Thyroid gland (tissue), 4 donors: ENCODE results near the gene STX16. TPM values are rescaled to one million over a fixed set of nuclear protein-coding genes. Genes with fewer than 3 reads are reported as not detected.

Experiments used
- DNase-seq, 2 donors: peaks; one replicate each; pipeline ENCODE4 v3.0.0-alpha.2; 2019
- H3K27ac ChIP-seq, 3 donors: fragments of 200-600 bp; sonication (generic); 1 replicate in 2 of 3; 2 replicates in 1 of 3; pipeline ENCODE4 v1.5.1; 2016 to 2019; ENCODE audit warnings: mild to moderate bottlenecking in 1 of 3, moderate library complexity in 1 of 3
- H3K27me3 ChIP-seq: fragments of 200-600 bp; sonication (generic); one replicate; pipeline ENCODE4 v1.5.1; 2019
- H3K36me3 ChIP-seq, 2 donors: fragments of 200-600 bp; sonication (generic); one replicate each; pipeline ENCODE4 v1.5.1; 2016 to 2019
- H3K4me1 ChIP-seq, 2 donors: fragments of 200-600 bp; sonication (generic); one replicate each; pipeline ENCODE4 v1.5.1; 2017 to 2019
- H3K4me3 ChIP-seq, 3 donors: fragments of 200-600 bp; sonication (generic); replicated peaks in 1 of 3; 1 replicate in 2 of 3; 2 replicates in 1 of 3; pipeline ENCODE4 v1.5.1; 2016; ENCODE audit warnings: mild to moderate bottlenecking in 1 of 3
- H3K9me3 ChIP-seq: fragments of 200-600 bp; sonication (generic); one replicate; pipeline ENCODE4 v1.5.1; 2017
- POLR2A ChIP-seq, 2 donors: fragments of 450-650 bp; IDR thresholded peaks; one replicate each; pipeline ENCODE4 v1.6.1; 2017; ENCODE audit warnings: antibody characterized with exemption in 2 of 2, mild to moderate bottlenecking in 2 of 2, moderate library complexity in 1 of 2
- WGBS, 2 donors: methylation state at CpG; one replicate each; pipeline ENCODE4 v1.1.5; 2017; 5-methylcytosine and 5-hydroxymethylcytosine counted together
- intact Hi-C: fragments of 100-400 bp; cut with DNase I; formaldehyde crosslinking; loops from one replicate; pipeline ENCODE4 v1.15.1; 2023
- total RNA-seq, 4 donors: library from RNA; depleted of rRNA; stranded (reverse); fragments of >200 nt; gene quantifications; one replicate each; pipeline ENCODE4 v1.2.3, GENCODE V29; 2016
- TF ChIP-seq, protein P1 (sequence below), 6 experiments: fragments of 200-600 bp in 3 of 6; fragments of 450-650 bp in 3 of 6; sonication (generic) in 3 of 6; IDR thresholded peaks; one replicate each; pipeline ENCODE4 v1.5.1; 2016 to 2019; ENCODE audit warnings: antibody characterized with exemption in 6 of 6, mild to moderate bottlenecking in 2 of 6, inconsistent platforms in 1 of 6, moderate library complexity in 1 of 6

Gene STX16
- total RNA-seq, 4 donors from 2014 or later, result 42.5 to 59.1 (median 53.0) TPM

DNA sequence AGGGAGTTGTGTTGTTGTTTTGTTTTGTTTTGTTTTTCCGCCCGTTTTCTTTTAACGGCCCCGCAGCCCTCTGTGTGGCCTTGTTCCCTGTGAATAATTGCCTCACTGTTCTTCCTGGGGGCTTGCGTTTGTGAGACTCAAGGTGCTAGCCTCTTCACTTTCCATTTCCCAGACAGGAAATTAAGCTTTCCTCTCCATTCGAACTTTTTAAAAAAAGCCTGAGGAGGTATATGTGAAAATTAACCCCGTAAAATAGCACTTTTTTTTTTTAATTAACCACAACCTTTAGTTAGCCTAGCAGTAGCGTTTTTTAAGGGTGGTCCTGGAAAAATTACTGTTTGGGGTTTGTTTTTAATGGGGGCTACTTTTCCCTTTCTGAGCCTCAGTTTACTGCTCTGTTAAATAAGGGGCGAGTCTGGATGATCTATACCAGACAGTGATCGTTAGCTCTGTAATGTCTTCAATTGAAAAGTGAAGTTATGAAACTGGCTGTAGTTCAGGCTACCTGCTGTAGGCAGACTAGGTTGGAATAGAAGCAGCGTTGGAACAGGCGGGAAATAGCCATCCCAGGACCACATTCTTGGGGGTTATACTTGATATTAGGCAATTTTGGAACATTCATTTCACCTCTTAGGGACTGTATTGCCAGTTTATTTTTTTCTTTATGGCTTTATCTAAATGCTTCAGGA lies 1.7 kb downstream of the STX16 start:
- H3K9me3 ChIP-seq, result no peaks in the 10 kb centered on the region
- peak overlapping the region; percentile 80 to 97 (median 86) for H3K27ac ChIP-seq
- H3K4me1 ChIP-seq, result peaks cover 22 to 28% of the 10 kb centered on the region in 2 donors
- no peak for DNase-seq
- 6 to 14% methylated on average over 12 of the region's 12 CpGs for WGBS, 2 donors
- intact Hi-C loops, result loop anchor here (5.0 to 10.0 kb wide), 2 partner anchors 40 to 202 kb away; partner anchors contain the start of genes GNAS, GNAS-AS1 and NPEPL1
- no peaks in the 10 kb centered on the region for H3K27me3 ChIP-seq
- no peaks in the 10 kb centered on the region for H3K36me3 ChIP-seq
- TF ChIP-seq POLR2A (IDR thresholded peaks at IDR 0.05), result no peak
- TF ChIP-seq, protein P1, sequence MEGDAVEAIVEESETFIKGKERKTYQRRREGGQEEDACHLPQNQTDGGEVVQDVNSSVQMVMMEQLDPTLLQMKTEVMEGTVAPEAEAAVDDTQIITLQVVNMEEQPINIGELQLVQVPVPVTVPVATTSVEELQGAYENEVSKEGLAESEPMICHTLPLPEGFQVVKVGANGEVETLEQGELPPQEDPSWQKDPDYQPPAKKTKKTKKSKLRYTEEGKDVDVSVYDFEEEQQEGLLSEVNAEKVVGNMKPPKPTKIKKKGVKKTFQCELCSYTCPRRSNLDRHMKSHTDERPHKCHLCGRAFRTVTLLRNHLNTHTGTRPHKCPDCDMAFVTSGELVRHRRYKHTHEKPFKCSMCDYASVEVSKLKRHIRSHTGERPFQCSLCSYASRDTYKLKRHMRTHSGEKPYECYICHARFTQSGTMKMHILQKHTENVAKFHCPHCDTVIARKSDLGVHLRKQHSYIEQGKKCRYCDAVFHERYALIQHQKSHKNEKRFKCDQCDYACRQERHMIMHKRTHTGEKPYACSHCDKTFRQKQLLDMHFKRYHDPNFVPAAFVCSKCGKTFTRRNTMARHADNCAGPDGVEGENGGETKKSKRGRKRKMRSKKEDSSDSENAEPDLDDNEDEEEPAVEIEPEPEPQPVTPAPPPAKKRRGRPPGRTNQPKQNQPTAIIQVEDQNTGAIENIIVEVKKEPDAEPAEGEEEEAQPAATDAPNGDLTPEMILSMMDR (IDR thresholded peaks at IDR 0.05), result no peak
- peak overlapping the region in 2 of 3 donors; percentile 68 to 72 for H3K4me3 ChIP-seq

DNA sequence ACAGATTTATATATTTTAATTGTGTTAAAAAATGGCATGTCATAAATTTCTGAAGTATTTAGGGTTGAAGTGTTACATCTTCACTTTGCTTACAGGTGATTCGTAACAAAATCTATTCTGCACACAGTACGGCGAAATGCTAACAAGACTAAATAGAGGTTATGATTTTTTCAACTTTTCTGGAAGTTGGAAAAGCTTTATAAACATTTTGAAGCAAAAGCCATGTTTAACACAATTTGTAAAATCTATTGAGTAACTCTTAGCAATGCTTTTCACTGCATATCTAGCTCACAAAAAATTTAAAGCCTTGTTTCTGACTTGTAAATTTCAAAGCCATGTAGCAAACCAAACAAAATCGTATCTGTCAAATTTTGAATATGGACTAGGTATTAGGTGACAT lies 3.3 kb downstream of the STX16 start:
- Histone ChIP-seq H3K27ac (no peak overlapping the region), H3K4me1 (peaks cover 26 to 30% of the 10 kb centered on the region in 2 donors), H3K9me3 (no peaks in the 10 kb centered on the region), H3K27me3 (no peaks in the 10 kb centered on the region), H3K36me3 (no peaks in the 10 kb centered on the region), H3K4me3 (no peak overlapping the region)
- whole genome bisulfite sequencing, 2 donors, result 88 to 92% methylated on average over 4 of the region's 4 CpGs
- no peak for DNase-seq
- TF ChIP-seq, protein P1 (IDR thresholded peaks at IDR 0.05), result no peak
- TF ChIP-seq POLR2A (IDR thresholded peaks at IDR 0.05), result no peak
- intact Hi-C loops, result loop anchor here (5.0 to 10.0 kb wide), 2 partner anchors 38 to 200 kb away; partner anchors contain the start of genes GNAS, GNAS-AS1 and NPEPL1

DNA sequence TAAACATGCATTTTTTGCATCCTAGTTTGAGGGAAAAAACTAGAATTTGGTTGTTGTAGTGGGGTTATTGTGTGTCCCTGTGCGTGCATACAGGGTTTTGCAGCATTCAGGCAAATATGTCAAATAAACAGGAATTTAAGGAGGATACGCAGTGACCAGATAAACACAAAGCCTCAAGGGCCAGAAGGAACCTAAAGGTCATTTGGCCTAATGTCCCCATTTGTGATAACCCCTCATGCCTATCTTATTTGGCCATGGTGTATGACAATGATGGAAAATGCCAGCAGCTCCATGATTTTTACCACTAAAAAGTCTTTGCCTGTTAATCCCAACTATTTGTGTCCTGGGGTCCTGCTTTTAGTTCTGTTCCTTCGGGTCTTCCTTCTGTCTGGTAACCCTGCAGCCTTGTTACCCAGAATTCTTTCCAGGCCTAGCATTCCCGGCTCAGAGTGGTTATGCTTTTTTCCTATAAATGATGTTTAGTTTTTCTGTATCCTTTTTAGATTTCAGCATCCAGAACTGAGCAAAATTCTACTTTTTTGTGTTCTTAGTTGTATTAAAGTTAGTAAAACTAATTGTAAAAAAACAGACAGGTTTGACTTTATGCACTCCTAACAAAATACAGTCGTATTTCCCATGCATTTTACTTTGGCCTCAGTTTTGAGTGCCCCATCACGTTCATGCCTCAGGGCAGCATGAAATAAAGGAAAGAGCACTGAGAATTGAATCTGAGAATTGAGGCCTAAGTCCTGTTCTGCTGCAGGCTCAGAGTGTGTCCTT lies 4.4 kb downstream of the STX16 start:
- DNase-seq, result no peak
- Histone ChIP-seq H3K27ac (no peak overlapping the region), H3K4me3 (no peak overlapping the region), H3K4me1 (peaks cover 25 to 32% of the 10 kb centered on the region in 2 donors), H3K9me3 (no peaks in the 10 kb centered on the region), H3K27me3 (no peaks in the 10 kb centered on the region), H3K36me3 (no peaks in the 10 kb centered on the region)
- intact Hi-C loops, result loop anchor here (10.0 kb wide), 1 partner anchor 199 kb away; the partner anchor contains the start of genes GNAS and GNAS-AS1
- WGBS, 2 donors, result 73 to 77% methylated on average over 6 of the region's 6 CpGs
- no peak for TF ChIP-seq POLR2A (IDR thresholded peaks at IDR 0.05)
- TF ChIP-seq, protein P1 (IDR thresholded peaks at IDR 0.05), result no peak

DNA sequence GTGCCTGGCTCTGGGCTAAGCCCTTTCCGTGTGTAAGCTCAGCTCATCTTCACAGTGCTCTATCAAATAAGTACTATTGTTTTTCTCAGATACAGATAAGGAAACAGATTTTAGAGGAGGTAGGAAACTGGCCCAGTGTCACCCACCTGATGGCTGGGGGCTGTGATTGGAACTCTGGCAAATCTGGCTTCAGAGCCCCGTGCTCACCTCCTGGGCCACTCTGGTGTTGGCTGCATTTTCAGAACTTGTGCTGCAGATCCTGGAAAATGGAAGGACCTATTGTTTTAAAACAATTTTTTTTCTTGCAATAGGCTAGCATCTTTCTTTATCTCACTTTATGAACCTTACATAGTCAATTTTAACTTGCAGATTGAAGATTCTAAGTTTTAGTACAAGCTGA lies 5.7 kb downstream of the STX16 start:
- Histone ChIP-seq H3K4me3 (no peak overlapping the region), H3K27ac (peak overlapping the region in 1 of 3 donors; percentile 35), H3K27me3 (no peaks in the 10 kb centered on the region), H3K36me3 (no peaks in the 10 kb centered on the region), H3K9me3 (no peaks in the 10 kb centered on the region), H3K4me1 (peaks cover 34 to 45% of the 10 kb centered on the region in 2 donors)
- no peak for TF ChIP-seq POLR2A (IDR thresholded peaks at IDR 0.05)
- TF ChIP-seq, protein P1 (IDR thresholded peaks at IDR 0.05), result no peak
- WGBS, 2 donors, result 44 to 53% methylated on average over 2 of the region's 2 CpGs
- DNase-seq, result no peak
- intact Hi-C loops, result loop anchor here (10.0 kb wide), 1 partner anchor 198 kb away; the partner anchor contains the start of genes GNAS and GNAS-AS1
